Activated CD8-positive, alpha-beta T cell treated with anti-CD3 and anti-CD28 coated beads for 36 hours (primary cell): ENCODE results near the gene TMPRSS9. TPM values are rescaled to one million over a fixed set of nuclear protein-coding genes. Genes with fewer than 3 reads are reported as not detected.

Experiments used
- ATAC-seq: fragments of 200-7000 bp; cut with Tn5 transposase; one replicate; pipeline ENCODE4 v1.10.0; 2021; ENCODE audit warnings: mild to moderate bottlenecking, moderate library complexity
- CTCF ChIA-PET: fragments of 350-600 bp; sonication (Branson Sonifier 250); formaldehyde crosslinking; loops from one replicate; lab custom pipeline; 2021; ENCODE audit warnings: antibody characterized with exemption; lab: Charles Lee
- POLR2A ChIA-PET: fragments of 350-600 bp; sonication (Branson Sonifier 250); formaldehyde crosslinking; loops from one replicate; lab custom pipeline; 2021; ENCODE audit warnings: antibody characterized with exemption; lab: Charles Lee
- DNase-seq: peaks from one replicate; pipeline ENCODE4 v3.0.0-alpha.2; 2020
- H3K27ac Mint-ChIP-seq: one replicate; pipeline ENCODE4 v1.8.0; 2021; ENCODE audit warnings: mild to moderate bottlenecking, mixed read lengths
- H3K27me3 Mint-ChIP-seq: one replicate; pipeline ENCODE4 v1.8.0; 2021; ENCODE audit warnings: mixed read lengths
- H3K36me3 Mint-ChIP-seq: one replicate; pipeline ENCODE4 v1.8.0; 2021; ENCODE audit warnings: low read depth, mixed read lengths
- H3K4me1 Mint-ChIP-seq: one replicate; pipeline ENCODE4 v1.8.0; 2021; ENCODE audit warnings: low read depth, mixed read lengths
- H3K4me3 Mint-ChIP-seq: one replicate; pipeline ENCODE4 v1.8.0; 2021; ENCODE audit warnings: mild to moderate bottlenecking, moderate library complexity, mixed read lengths
- H3K9me3 Mint-ChIP-seq: one replicate; pipeline ENCODE4 v1.8.0; 2021; ENCODE audit warnings: mixed read lengths
- intact Hi-C: fragments of 100-400 bp; cut with micrococcal nuclease; formaldehyde crosslinking; loops from one replicate; pipeline ENCODE4 v1.10.0; 2022
- total RNA-seq, 2 experiments: library from RNA; stranded (reverse); gene quantifications; one replicate each; pipeline ENCODE4 v1.2.3, GENCODE V29; 2021
- TF ChIP-seq, protein P1 (sequence below): fragments of 200-600 bp; IDR thresholded peaks from one replicate; pipeline ENCODE4 v1.8.0; 2022; ENCODE audit warnings: antibody characterized with exemption, mild to moderate bottlenecking

The TMPRSS9 gene
- total RNA-seq, 2 experiments from 2014 or later, result not detected

- no peak for ATAC-seq
- Mint-ChIP-seq H3K27me3 (no peaks in the 10 kb centered on the region), H3K27ac (peak overlapping the region; percentile 49), H3K4me1 (peaks cover 58% of the 10 kb centered on the region), H3K4me3 (peak overlapping the region; percentile 31), H3K9me3 (peaks cover 3% of the 10 kb centered on the region), H3K36me3 (peaks cover 28% of the 10 kb centered on the region)
- ChIA-PET POLR2A (interaction anchor here (2.1 kb wide), 1 partner anchor 14 kb away, joined by 7 read pairs; no protein-coding TSS in a partner anchor), CTCF (interaction anchor here (1.1 to 1.2 kb wide), 2 partner anchors 35 to 280 kb away, joined by 3 read pairs; no protein-coding TSS in a partner anchor)
- TF ChIP-seq, protein P1, sequence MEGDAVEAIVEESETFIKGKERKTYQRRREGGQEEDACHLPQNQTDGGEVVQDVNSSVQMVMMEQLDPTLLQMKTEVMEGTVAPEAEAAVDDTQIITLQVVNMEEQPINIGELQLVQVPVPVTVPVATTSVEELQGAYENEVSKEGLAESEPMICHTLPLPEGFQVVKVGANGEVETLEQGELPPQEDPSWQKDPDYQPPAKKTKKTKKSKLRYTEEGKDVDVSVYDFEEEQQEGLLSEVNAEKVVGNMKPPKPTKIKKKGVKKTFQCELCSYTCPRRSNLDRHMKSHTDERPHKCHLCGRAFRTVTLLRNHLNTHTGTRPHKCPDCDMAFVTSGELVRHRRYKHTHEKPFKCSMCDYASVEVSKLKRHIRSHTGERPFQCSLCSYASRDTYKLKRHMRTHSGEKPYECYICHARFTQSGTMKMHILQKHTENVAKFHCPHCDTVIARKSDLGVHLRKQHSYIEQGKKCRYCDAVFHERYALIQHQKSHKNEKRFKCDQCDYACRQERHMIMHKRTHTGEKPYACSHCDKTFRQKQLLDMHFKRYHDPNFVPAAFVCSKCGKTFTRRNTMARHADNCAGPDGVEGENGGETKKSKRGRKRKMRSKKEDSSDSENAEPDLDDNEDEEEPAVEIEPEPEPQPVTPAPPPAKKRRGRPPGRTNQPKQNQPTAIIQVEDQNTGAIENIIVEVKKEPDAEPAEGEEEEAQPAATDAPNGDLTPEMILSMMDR, result no peak
- no peak for DNase-seq
- intact Hi-C loops, result no loop called here
Measured at GRCh38 chr19:2330632-2331284, 29.3 kb upstream of the TMPRSS9 start.

- peaks cover 9% of the 10 kb centered on the region for H3K9me3 Mint-ChIP-seq
- peaks cover 26% of the 10 kb centered on the region for H3K36me3 Mint-ChIP-seq
- peaks cover 58% of the 10 kb centered on the region for H3K4me1 Mint-ChIP-seq
- ChIA-PET CTCF (interaction anchor here (1.7 kb wide), 1 partner anchor 60 kb away, joined by 8 read pairs; no protein-coding TSS in a partner anchor), POLR2A (interaction anchor here (0.5 to 1.0 kb wide), 2 partner anchors 52 to 280 kb away, joined by 3 to 4 read pairs; no protein-coding TSS in a partner anchor)
- no peaks in the 10 kb centered on the region for H3K27me3 Mint-ChIP-seq
- TF ChIP-seq, protein P1, result no peak
- no peak for ATAC-seq
- intact Hi-C loops, result no loop called here
- peak overlapping the region; percentile 59 for H3K4me3 Mint-ChIP-seq
- DNase-seq, result no peak
- H3K27ac Mint-ChIP-seq, result peak overlapping the region; percentile 91
Measured at GRCh38 chr19:2331601-2332246, 28.3 kb upstream of the TMPRSS9 start.

- H3K9me3 Mint-ChIP-seq, result peaks cover 9% of the 10 kb centered on the region
- TF ChIP-seq, protein P1, result no peak
- H3K27me3 Mint-ChIP-seq, result no peaks in the 10 kb centered on the region
- DNase-seq (peak; percentile 78), ATAC-seq (peak; percentile 54)
- peak overlapping the region; percentile 59 for H3K4me3 Mint-ChIP-seq
- H3K36me3 Mint-ChIP-seq, result peaks cover 18% of the 10 kb centered on the region
- peaks cover 50% of the 10 kb centered on the region for H3K4me1 Mint-ChIP-seq
- peak overlapping the region; percentile 91 for H3K27ac Mint-ChIP-seq
- intact Hi-C loops, result no loop called here
- CTCF ChIA-PET, result interaction anchor here (1.7 kb wide), 1 partner anchor 60 kb away, joined by 8 read pairs; no protein-coding TSS in a partner anchor
- POLR2A ChIA-PET, result interaction anchor here (0.9 to 1.0 kb wide), 2 partner anchors 8 to 279 kb away, joined by 3 read pairs; no protein-coding TSS in a partner anchor
Measured at GRCh38 chr19:2332341-2333026, 27.6 kb upstream of the TMPRSS9 start.

- H3K27ac Mint-ChIP-seq, result peak overlapping the region; percentile 69
- peaks cover 9% of the 10 kb centered on the region for H3K9me3 Mint-ChIP-seq
- DNase-seq (no peak), ATAC-seq (no peak)
- peaks cover 47% of the 10 kb centered on the region for H3K4me1 Mint-ChIP-seq
- H3K4me3 Mint-ChIP-seq, result no peak overlapping the region
- H3K36me3 Mint-ChIP-seq, result peaks cover 13% of the 10 kb centered on the region
- H3K27me3 Mint-ChIP-seq, result no peaks in the 10 kb centered on the region
- CTCF ChIA-PET, result no interaction called here
- POLR2A ChIA-PET, result interaction anchor here (0.9 kb wide), 1 partner anchor 9 kb away, joined by 3 read pairs; no protein-coding TSS in a partner anchor
- TF ChIP-seq, protein P1, result no peak
- intact Hi-C loops, result no loop called here
Measured at GRCh38 chr19:2333027-2333806, 26.8 kb upstream of the TMPRSS9 start.
